NCI-H345 treated with DMSO at 0.1 percent for 48 hours (cell line): ENCODE measurements around the gene FADS2.

Experiments
- DNase-seq: peaks from one replicate; lab custom pipeline; 2025; ENCODE audit not compliant: unreplicated experiment; lab: John Stamatoyannopoulos, UW

FADS2 gene

GRCh38 chr11:61846362-61847020, 18.4 kb downstream of the FADS2 start:
- DNase-seq, result no peak

- no peak for DNase-seq
Measured at GRCh38 chr11:61847914-61848581, 19.9 kb downstream of the FADS2 start.

GRCh38 chr11:61848631-61849030, 20.5 kb downstream of the FADS2 start:
- DNase-seq, result no peak

DNA sequence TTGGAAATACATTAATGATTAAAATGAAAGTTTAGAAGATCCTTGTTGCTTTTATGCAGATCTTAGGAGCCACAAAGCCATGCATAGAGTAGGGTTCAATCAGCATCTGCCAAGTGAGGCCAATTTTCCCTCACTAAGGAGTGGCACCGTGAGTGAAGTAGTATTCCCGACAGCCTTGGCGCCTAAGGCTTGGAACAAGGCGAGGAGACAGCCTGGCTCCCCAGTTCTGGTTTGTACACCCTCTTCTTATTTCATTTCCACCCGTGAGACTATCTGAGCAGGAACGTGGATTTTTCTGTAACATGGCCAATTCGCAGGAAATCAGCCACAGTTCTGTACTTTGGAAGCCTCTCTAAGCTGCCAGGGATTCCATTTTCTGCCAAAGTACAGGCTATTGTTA, 22.6 kb downstream of the FADS2 start:
- DNase-seq, result no peak

DNA sequence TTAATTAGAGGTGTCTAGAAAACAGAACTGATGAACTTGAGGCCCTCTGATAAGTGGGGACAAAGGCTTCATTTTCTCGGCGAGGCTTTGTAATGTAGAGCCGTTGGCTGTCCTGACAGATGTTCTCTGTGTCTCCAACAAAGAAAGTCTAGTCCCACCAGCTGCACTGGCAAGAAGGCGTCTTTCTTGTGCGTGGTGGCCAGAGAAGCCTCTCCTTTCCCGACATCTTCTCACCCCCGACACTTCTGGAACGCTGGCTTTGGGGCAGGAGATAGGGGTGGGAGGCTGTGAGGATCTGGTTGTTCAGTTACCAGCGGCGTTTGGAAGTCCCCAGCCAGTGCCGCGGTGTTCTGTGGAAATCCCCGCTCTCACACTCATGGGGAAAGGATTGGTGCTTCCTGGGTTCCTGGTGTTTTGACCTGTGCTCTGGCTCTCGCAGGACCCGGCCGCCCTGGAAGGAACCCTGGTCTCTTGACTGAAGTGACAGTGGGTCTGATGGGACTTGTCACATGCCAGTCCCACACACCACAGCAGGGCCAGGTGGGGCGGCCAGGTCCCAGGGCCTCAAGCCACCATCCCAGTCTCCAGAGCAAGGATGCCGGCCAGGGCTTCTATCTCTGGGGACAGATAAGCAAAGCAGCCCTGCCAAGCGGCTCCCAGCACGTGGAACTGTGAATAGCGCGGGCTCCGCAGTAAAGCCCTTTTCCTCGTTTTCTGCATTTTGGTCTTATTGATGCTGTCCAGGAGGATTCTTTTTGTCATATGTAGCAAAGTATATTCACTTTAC, 23.2 kb downstream of the FADS2 start:
- DNase-seq, result no peak

GRCh38 chr11:61851900-61852295, 23.8 kb downstream of the FADS2 start:
- no peak for DNase-seq

- no peak for DNase-seq
Measured at GRCh38 chr11:61853698-61854169, 25.6 kb downstream of the FADS2 start.

- DNase-seq, result no peak
Measured at GRCh38 chr11:61854206-61854895, 26.3 kb downstream of the FADS2 start.

DNA sequence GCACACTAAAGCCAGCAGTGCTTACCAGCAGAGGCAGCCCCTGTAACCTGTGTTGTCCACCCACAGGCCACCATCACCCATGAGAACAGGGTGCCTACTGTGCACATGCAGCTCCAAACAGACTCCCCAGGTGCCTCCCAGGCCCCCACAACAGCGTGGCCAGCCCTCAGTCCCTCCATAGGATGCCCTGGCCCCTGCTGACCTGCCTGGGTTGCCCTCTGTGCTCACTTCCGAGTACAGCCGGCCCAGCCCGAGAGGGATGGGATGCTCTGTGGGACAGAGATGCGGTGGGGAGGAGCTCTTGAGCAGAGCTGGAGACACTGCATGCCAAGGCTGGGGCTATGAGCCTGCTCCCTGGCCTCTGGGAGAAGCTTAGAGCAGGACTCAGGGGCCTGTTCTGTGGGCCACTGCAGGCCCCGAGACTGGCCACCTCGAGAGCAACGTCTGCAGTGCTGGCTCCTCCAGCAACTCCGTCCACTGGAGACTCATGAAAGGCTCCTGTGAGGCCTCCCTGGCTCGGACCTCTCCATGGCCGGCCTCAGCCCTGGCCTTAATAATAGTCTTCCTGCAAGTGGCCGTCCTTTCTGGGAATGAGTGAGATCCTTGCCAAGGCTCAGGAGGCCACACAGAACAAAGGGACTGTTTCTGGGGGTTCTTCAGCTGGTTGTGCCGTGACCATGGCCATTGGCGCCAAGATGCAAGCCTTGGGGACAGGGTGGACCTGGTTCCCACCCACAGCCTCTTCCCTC, 27.0 kb downstream of the FADS2 start:
- no peak for DNase-seq

DNA sequence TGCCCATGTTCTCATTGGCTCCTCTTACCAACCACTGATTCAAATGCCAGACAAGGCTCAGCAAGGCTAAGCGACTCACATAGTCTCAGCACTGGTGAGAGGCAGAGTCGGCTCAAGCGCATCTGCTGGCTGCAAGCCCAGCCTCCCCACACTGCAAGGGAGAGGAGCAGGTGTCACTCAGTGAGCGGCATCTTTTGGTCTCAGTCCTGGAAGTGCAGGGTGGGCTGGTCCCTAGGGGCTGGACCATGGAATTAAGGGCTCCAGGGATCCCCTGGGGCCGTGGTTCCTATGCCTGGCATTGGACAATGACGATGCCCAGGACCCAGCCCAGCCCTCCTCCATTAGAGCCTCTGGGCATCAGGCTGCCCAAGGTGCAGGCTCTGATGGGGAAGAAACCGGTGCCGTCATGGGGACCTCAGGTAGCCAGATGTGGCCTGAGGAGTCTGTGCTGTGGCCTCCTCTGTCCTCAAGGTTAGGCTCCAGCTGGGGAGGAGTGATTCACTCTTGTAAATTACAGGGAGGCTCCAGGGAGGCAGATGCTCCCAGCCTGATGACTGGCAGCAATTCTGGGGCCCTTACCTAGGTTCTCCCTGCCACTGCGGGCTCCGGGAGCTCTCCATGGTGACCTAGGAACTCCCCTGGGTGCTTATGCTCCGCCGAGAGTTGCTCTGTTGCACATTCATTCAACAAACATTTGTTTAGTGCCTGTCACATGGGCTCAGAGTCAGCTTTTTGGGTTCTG, 28.0 kb downstream of the FADS2 start:
- no peak for DNase-seq

DNA sequence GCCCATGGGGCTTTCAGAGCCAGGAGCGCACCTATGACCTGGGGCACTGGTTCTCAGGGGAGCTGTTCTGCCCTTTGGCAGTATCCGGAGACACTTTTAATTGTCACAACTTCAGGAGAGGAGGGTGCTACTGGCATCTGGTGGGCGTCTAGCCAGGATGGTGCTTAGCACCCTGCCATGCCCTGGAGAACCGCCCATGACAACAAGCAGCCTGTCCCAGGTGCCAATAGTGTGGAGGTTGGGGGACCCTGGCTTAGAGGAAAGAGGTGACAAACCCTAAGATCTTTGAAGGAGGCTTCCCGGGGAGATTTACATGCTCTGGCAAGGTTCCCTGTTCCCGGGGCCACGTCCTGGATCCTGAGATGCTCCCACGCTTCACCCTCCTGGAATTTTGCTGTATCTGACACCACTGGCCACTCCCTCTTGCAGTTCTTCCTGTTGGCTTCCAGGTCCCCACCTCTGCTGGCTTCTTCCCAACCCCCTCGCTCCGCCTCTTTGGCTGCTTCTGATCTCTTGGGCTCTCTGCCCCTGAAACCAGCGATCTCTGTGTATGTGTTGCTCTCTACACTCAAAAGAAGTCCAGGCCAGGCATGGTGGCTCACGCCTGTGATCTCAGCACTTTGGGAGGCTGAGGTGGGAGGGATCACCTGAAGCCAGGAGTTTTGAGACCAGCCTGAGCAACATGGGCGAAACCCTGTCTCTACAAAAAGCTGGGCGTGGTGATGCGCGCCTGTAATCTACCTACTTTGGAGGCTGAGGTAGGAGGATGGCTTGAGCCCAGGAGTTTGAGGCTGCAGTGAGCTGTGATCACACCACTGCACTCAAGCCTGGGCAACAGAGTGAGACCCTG, 32.2 kb downstream of the FADS2 start:
- DNase-seq, result no peak

DNA sequence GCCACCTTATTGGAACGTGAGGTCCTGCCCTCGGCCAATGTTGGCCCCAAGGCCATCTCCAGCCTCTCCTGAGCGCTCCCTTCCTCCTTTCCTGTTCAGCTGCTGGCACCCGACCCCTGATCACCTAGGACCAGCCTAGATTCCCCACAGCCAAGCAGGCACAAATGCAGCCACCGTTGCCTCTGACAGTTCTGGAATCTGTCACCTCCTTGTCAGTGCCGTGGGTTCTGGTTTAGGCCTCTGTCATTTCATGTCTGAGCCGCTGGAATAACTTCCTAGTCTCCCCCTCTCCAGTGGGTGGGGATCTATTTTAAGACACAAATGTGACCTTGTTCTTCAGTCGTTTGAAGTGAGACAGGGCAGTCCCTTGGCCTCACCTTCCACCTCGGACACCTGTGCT, 33.5 kb downstream of the FADS2 start:
- no peak for DNase-seq

DNA sequence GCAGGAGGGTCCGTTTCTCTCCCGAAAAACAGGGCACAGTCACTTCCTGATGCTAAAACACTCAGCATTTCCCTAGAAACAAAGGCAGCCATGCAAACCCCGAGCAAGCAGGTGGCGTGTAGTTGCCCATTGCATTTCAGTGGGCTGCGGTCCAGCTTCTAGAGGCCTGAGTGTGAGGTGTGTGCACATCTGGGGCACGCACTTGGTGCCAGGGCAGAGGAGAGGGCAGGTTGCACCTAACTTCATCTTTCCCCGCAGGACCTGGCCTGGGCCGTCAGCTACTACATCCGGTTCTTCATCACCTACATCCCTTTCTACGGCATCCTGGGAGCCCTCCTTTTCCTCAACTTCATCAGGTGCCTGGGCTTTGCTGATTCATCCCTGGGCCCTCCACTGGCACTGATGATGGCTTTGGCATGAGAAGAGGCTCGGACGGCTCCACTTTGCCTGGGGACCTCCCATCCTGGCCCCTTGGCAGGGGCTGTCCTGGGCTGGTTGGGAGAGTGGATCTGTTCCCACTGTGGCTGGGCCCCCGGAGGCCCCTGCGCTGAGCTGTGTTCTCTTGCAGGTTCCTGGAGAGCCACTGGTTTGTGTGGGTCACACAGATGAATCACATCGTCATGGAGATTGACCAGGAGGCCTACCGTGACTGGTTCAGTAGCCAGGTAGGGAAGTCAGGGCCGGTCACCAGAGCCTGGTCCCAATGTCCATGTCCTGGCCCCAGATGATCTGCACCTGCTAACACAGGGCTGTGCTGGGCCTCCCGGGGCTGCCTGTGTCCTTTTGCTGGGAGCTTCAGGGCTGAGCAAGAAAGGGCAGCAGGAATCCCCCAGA, 34.8 kb downstream of the FADS2 start:
- no peak for DNase-seq

GRCh38 chr11:61863548-61864081, 35.5 kb downstream of the FADS2 start:
- DNase-seq, result no peak

DNA sequence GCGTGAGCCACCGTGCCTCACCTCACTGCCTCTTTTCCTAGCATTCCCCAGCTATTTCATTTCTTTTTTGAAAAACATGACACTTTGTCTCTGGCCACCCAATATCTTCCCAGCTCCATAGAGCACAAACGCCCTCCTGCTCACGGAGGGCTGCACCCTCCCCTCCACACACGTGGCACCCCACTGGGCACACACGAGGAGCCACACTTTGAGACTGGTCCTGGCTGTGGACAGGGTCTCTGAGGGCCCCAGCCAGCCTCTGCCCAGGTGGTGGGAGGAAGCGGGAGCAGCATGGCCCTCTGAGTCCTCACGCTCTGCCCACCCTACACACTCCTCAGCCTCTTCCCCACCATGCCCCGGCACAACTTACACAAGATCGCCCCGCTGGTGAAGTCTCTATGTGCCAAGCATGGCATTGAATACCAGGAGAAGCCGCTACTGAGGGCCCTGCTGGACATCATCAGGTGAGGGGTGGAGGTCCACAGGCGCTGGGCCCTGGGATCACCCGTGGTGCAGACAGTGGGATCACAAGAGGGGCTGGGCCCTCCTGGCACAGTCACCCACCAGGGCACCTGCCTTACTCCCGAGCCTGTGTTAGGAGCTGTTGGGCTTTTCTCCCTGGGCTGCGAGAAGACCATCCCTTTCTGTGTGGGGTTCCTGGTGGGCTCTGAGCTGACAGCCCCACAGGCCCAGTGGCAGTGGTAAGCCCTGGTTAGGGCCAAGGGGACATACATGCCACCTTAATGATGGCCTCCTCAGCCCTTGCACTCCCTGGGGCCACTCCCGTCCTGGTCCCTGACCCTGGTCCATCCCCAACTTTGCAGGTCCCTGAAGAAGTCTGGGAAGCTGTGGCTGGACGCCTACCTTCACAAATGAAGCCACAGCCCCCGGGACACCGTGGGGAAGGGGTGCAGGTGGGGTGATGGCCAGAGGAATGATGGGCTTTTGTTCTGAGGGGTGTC, 37.0 kb downstream of the FADS2 start:
- no peak for DNase-seq

GRCh38 chr11:61866231-61866957, 38.3 kb downstream of the FADS2 start:
- no peak for DNase-seq
